K562 (cell line): ENCODE data around the gene NEMF. TPM values are rescaled to one million over a fixed set of nuclear protein-coding genes. Genes with fewer than 3 reads are reported as not detected.

Experiments used
- ATAC-seq: fragments of 200-7000 bp; cut with Tn5 transposase; 3 replicates; pipeline ENCODE4 v1.9.1; 2020; ENCODE audit warnings: moderate library complexity
- BruUV-seq: library from RNA; stranded (reverse); fragments of 400-500 nt; replicated peaks from 2 replicates; lab custom pipeline; 2021; lab: Mats Ljungman, UMichigan
- CTCF ChIA-PET: fragments of 300-600 bp; formaldehyde crosslinking; extraction: SDS; loops from one replicate; lab custom pipeline; 2021; ENCODE audit warnings: low intra/inter-chr PET ratio; lab: Yijun Ruan, JAX
- POLR2A ChIA-PET: fragments of 300-600, 350-650 bp; sonication (Branson Sonifier 250); formaldehyde crosslinking; extraction: SDS; loops from one replicate; lab custom pipeline; 2021; ENCODE audit warnings: antibody characterized with exemption, inconsistent platforms; lab: Yijun Ruan, JAX
- DNase-seq, 4 experiments: peaks; one replicate each; pipeline versions ENCODE4 v3.0.0 to v3.0.0-alpha.2; 2011 to 2018; ENCODE audit warnings: low spot score in 3 of 4, mixed read lengths in 3 of 4; ENCODE audit errors: extremely low read depth in 1 of 4
- FAIRE-seq: peaks from 2 replicates; lab custom pipeline; 2011; peaks lifted over from hg19 to GRCh38; lab: Jason Lieb, UNC
- H2AFZ ChIP-seq: 2 replicates; pipeline ENCODE4 v1.6.0; 2011; ENCODE audit warnings: low read depth, low read length, control low read depth, inconsistent platforms
- H3K27ac ChIP-seq: fragments of 200-600 bp; 3 replicates; pipeline ENCODE4 v1.8.0; 2011; ENCODE audit warnings: low read depth, mild to moderate bottlenecking, control low read depth, inconsistent platforms, low read length, moderate library complexity, mixed read lengths; ENCODE audit errors: extremely low read depth
- H3K27me3 ChIP-seq, 2 experiments: fragments of 300-600 bp in 1 of 2; 2 replicates in 1 of 2; 3 replicates in 1 of 2; pipeline versions ENCODE4 v1.6.0 to v1.8.0; 2011; ENCODE audit warnings: inconsistent platforms in 2 of 2, low read length in 2 of 2, mild to moderate bottlenecking in 1 of 2, mixed read lengths in 1 of 2, moderate library complexity in 1 of 2; ENCODE audit not compliant: control insufficient read depth in 2 of 2, insufficient read depth in 2 of 2
- H3K36me3 ChIP-seq: fragments of 300-600 bp; 3 replicates; pipeline ENCODE4 v1.8.0; 2011; ENCODE audit warnings: mild to moderate bottlenecking, low read length, inconsistent platforms; ENCODE audit not compliant: control insufficient read depth, insufficient read depth
- H3K4me1 ChIP-seq, 2 experiments: fragments of 200-600 bp in 1 of 2; replicated peaks in 1 of 2; 2 replicates in 1 of 2; 3 replicates in 1 of 2; pipeline versions ENCODE4 v1.5.1 to v1.8.0; 2011; ENCODE audit warnings: inconsistent platforms in 2 of 2, low read length in 2 of 2, mild to moderate bottlenecking in 1 of 2, mixed read lengths in 1 of 2, moderate library complexity in 1 of 2; ENCODE audit not compliant: control insufficient read depth in 2 of 2, insufficient read depth in 2 of 2
- H3K4me2 ChIP-seq: 2 replicates; pipeline ENCODE4 v1.6.1; 2011; ENCODE audit warnings: low read length, control low read depth, inconsistent platforms, mixed read lengths; ENCODE audit not compliant: insufficient read depth
- H3K4me3 ChIP-seq: fragments of 200-600 bp; sonication (generic), shearing (Covaris generic); 2 replicates; pipeline ENCODE4 v1.5.1; 2016; ENCODE audit warnings: control low read depth, inconsistent platforms
- H3K79me2 ChIP-seq: fragments of 200-600 bp; 3 replicates; pipeline ENCODE4 v1.8.0; 2011; ENCODE audit warnings: low read length, inconsistent platforms; ENCODE audit not compliant: control insufficient read depth, insufficient read depth
- H3K9ac ChIP-seq, 2 experiments: 2 replicates each; pipeline versions ENCODE4 v1.6.0 to v1.6.1; 2011; ENCODE audit warnings: low read depth in 2 of 2, low read length in 2 of 2, control low read depth in 1 of 2, inconsistent platforms in 1 of 2, mild to moderate bottlenecking in 1 of 2, mixed read lengths in 1 of 2; ENCODE audit not compliant: insufficient read depth in 1 of 2
- H3K9me1 ChIP-seq: one replicate; pipeline ENCODE4 v1.6.0; 2011; ENCODE audit warnings: inconsistent platforms, mild to moderate bottlenecking, low read length, moderate library complexity; ENCODE audit not compliant: control insufficient read depth, insufficient read depth
- H3K9me3 ChIP-seq: replicated peaks from 2 replicates; pipeline ENCODE4 v1.5.1; 2011; ENCODE audit warnings: low read depth, low read length, inconsistent platforms; ENCODE audit not compliant: control insufficient read depth, insufficient read depth
- H4K20me1 ChIP-seq: replicated peaks from 2 replicates; pipeline ENCODE4 v1.6.1; 2011; ENCODE audit warnings: low read length, inconsistent platforms, mixed read lengths; ENCODE audit not compliant: control insufficient read depth, insufficient read depth
- KDM4B ChIP-seq, 2 experiments: fragments of 450-650 bp in 1 of 2; sonication (generic) in 1 of 2; IDR thresholded peaks; 2 replicates each; pipeline ENCODE4 v1.6.1; 2016 to 2017; ENCODE audit warnings: borderline replicate concordance in 2 of 2, antibody characterized with exemption in 1 of 2, low read depth in 1 of 2, mild to moderate bottlenecking in 1 of 2
- MTA3 ChIP-seq: fragments of 450-650 bp; formaldehyde crosslinking; IDR thresholded peaks from 2 replicates; pipeline ENCODE4 v1.6.1; 2017; ENCODE audit warnings: mild to moderate bottlenecking, borderline replicate concordance
- NR1H2 ChIP-seq: sonication (generic); formaldehyde crosslinking; IDR thresholded peaks from 2 replicates; pipeline ENCODE4 v1.4.0; 2020; ENCODE audit warnings: mild to moderate bottlenecking, missing genetic modification reagents
- SIN3A ChIP-seq, 2 experiments: fragments of 150-350 bp in 1 of 2; IDR thresholded peaks; 2 replicates each; pipeline ENCODE4 v1.6.1; 2011 to 2016; ENCODE audit warnings: borderline replicate concordance in 2 of 2, low read depth in 2 of 2, low read length in 2 of 2, mild to moderate bottlenecking in 2 of 2, moderate library complexity in 2 of 2; ENCODE audit not compliant: control insufficient read depth in 1 of 2
- SIX5 ChIP-seq, 2 experiments: IDR thresholded peaks; 2 replicates each; pipeline ENCODE4 v1.6.1; 2011; ENCODE audit warnings: low read length in 2 of 2, borderline replicate concordance in 1 of 2, low read depth in 1 of 2, mild to moderate bottlenecking in 1 of 2, moderate library complexity in 1 of 2; ENCODE audit not compliant: insufficient read depth in 1 of 2
- SMARCA5 ChIP-seq: fragments of 450-650 bp; IDR thresholded peaks from 2 replicates; pipeline ENCODE4 v1.6.1; 2016
- YY1 ChIP-seq, 3 experiments: IDR thresholded peaks; 2 replicates each; pipeline ENCODE4 v1.6.1; 2011; ENCODE audit warnings: low read length in 2 of 3, mild to moderate bottlenecking in 2 of 3, moderate library complexity in 2 of 3, borderline replicate concordance in 1 of 3, control low read depth in 1 of 3, low read depth in 1 of 3; ENCODE audit not compliant: insufficient read depth in 3 of 3, insufficient replicate concordance in 2 of 3, control insufficient read depth in 1 of 3, insufficient read length in 1 of 3; ENCODE audit errors: extremely low read depth in 1 of 3
- ZNF584 ChIP-seq: fragments of 200-800 bp; sonication (Bioruptor generic); IDR thresholded peaks from 2 replicates; pipeline ENCODE4 v1.6.1; 2016; ENCODE audit warnings: low read depth, mild to moderate bottlenecking, missing genetic modification characterization, missing compliant biosample characterization
- whole genome bisulfite sequencing: fragments of 100-300 bp; shearing (Covaris generic); methylation state at CpG from one replicate; pipeline ENCODE4 v1.1.6; 2016; ENCODE audit warnings: low coverage, mixed read lengths; ENCODE audit not compliant: insufficient coverage; ENCODE audit errors: missing lambda C conversion rate; 5-methylcytosine and 5-hydroxymethylcytosine counted together
- in situ Hi-C: fragments of 300-500 bp; cut with MboI; formaldehyde crosslinking; loops from 4 replicates; pipeline ENCODE4 v1.15.0; 2018; ENCODE audit warnings: inconsistent platforms, mixed read lengths
- intact Hi-C: fragments of 100-400 bp; cut with micrococcal nuclease; formaldehyde crosslinking; loops from 2 replicates; pipeline ENCODE4 v1.14.2; 2022
- polyA plus RNA-seq, 8 experiments: library from polyadenylated mRNA; depleted of rRNA in 4 of 8; stranded (reverse) in 5 of 8; unstranded in 3 of 8; fragments of >200 nt; fragmentation: Nextera tagmentation in 2 of 8; fragmentation: Illumina TruSeq in 1 of 8; extraction: Ambion mirVana in 2 of 8; extraction: Trizol in 1 of 8; gene quantifications; 2 replicates each; pipeline versions ENCODE4 v1.2.1 to v1.2.3, GENCODE V29; 2011 to 2014; ENCODE audit warnings: inconsistent platforms in 1 of 8, missing spikeins in 1 of 8
- total RNA-seq, 7 experiments: library from RNA; depleted of rRNA in 6 of 7; stranded (reverse); fragments of >200 nt in 6 of 7; fragmentation: Illumina TruSeq in 2 of 7; extraction: Trizol in 2 of 7; gene quantifications; 2 replicates each; pipeline versions ENCODE4 v1.2.1 to v1.2.3, GENCODE V29; 2011 to 2021; ENCODE audit warnings: low replicate concordance in 1 of 7
- TF ChIP-seq, protein P1 (sequence below): sonication (generic); formaldehyde crosslinking; IDR thresholded peaks from 2 replicates; pipeline ENCODE4 v1.8.0; 2022; ENCODE audit warnings: missing genetic modification reagents, mild to moderate bottlenecking, moderate library complexity, borderline replicate concordance

Gene NEMF
- total and polyA plus RNA-seq, 9 of the 15 experiments (the other 6 are each of a cell fraction or from before 2014, with no cell fraction given), result 38.8 to 94.4 (median 61.0) TPM

- H3K4me2 ChIP-seq, result no peak overlapping the region
- H3K9me1 ChIP-seq, result no peaks in the 10 kb centered on the region
- BruUV-seq, result no TSS peak
- no peaks in the 10 kb centered on the region; a peak in 1 of 5 replicates for H3K27me3 ChIP-seq
- intact Hi-C loops, result loop anchor here (5.0 kb wide), 2 partner anchors 221 to 266 kb away; partner anchors contain the start of gene RPS29
- ChIA-PET POLR2A (interaction anchor here (0.6 kb wide), 1 partner anchor 163 kb away, joined by 3 read pairs; no protein-coding TSS in a partner anchor), CTCF (interaction anchor here (1.1 to 1.2 kb wide), 2 partner anchors 251 to 252 kb away, joined by 3 to 4 read pairs; no protein-coding TSS in a partner anchor)
- no peak overlapping the region for H3K27ac ChIP-seq
- H3K9ac ChIP-seq, result no peak overlapping the region
- FAIRE-seq (no peak), ATAC-seq (peak; percentile 42), DNase-seq (peak in 2 of 4 experiments; percentile 23 to 58)
- no peak overlapping the region for H3K4me3 ChIP-seq
- H3K9me3 ChIP-seq, result no peaks in the 10 kb centered on the region
- WGBS, result 33% methylated on average over 15 of the region's 27 CpGs
- H3K4me1 ChIP-seq, result peaks cover 4 to 6% of the 10 kb centered on the region in 2 experiments; a peak in 4 of 5 replicates
- H4K20me1 ChIP-seq, result no peaks in the 10 kb centered on the region
- in situ Hi-C loops, result loop anchor here (25.0 kb wide), 1 partner anchor 684 kb away; the partner anchor contains the start of gene MAP4K5
- peaks cover 26% of the 10 kb centered on the region; the same call in 2 of the 3 replicates for H3K36me3 ChIP-seq
- peaks cover 41% of the 10 kb centered on the region for H3K79me2 ChIP-seq
- H2AFZ ChIP-seq, result peak overlapping the region; percentile 32; the same call in 1 of the 2 replicates
- 0 out of 2 replicates have a peak, but pooled peaks have one; percentile 18 for TF ChIP-seq MTA3
- peak in 1 of 3 experiments; percentile 15 for TF ChIP-seq YY1 (IDR thresholded peaks at IDR 0.05; ENCODE audit: borderline replicate concordance in 1 of 3, control insufficient read depth in 1 of 3, extremely low read depth in 1 of 3, insufficient read depth in 3 of 3, insufficient read length in 1 of 3, insufficient replicate concordance in 2 of 3, low read depth in 1 of 3, low read length in 2 of 3)
- TF ChIP-seq NR1H2, result no peak
- TF ChIP-seq KDM4B (IDR thresholded peaks at IDR 0.05; ENCODE audit: borderline replicate concordance in 2 of 2, low read depth in 1 of 2), result no peak
- TF ChIP-seq, protein P1, sequence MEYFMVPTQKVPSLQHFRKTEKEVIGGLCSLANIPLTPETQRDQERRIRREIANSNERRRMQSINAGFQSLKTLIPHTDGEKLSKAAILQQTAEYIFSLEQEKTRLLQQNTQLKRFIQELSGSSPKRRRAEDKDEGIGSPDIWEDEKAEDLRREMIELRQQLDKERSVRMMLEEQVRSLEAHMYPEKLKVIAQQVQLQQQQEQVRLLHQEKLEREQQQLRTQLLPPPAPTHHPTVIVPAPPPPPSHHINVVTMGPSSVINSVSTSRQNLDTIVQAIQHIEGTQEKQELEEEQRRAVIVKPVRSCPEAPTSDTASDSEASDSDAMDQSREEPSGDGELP, result peak; percentile 19; the same call in 1 of the 2 replicates
- TF ChIP-seq SIX5 (IDR thresholded peaks at IDR 0.05; ENCODE audit: borderline replicate concordance in 1 of 2, insufficient read depth in 1 of 2, low read depth in 1 of 2, low read length in 2 of 2), result no peak
- no peak for TF ChIP-seq ZNF584 (CRISPR knock-in tag)
- no peak for TF ChIP-seq SIN3A (IDR thresholded peaks at IDR 0.05; ENCODE audit: borderline replicate concordance in 2 of 2, control insufficient read depth in 1 of 2, low read depth in 2 of 2, low read length in 2 of 2)
- TF ChIP-seq SMARCA5, result no peak
Measured at GRCh38 chr14:49853572-49854375, 1.2 kb upstream of the NEMF start.
